Endothelial cell of umbilical vein (primary cell): ENCODE results near the gene CNIH2. TPM values are rescaled to one million over a fixed set of nuclear protein-coding genes. Genes with fewer than 3 reads are reported as not detected.

Experiments
- BruUV-seq: library from RNA; stranded (reverse); fragments of 400-500 nt; replicated peaks from 2 replicates; lab custom pipeline; 2021; lab: Mats Ljungman, UMichigan
- CTCF ChIA-PET: fragments of 300-600, 350-600 bp; sonication (Branson Sonifier 250); formaldehyde crosslinking; loops from one replicate; lab custom pipeline; 2021; ENCODE audit warnings: antibody characterized with exemption, inconsistent platforms; lab: Charles Lee
- POLR2A ChIA-PET: fragments of 300-600, 350-600 bp; sonication (Branson Sonifier 250); formaldehyde crosslinking; loops from one replicate; lab custom pipeline; 2021; ENCODE audit warnings: antibody characterized with exemption, inconsistent platforms; lab: Charles Lee
- DNase-seq: peaks from one replicate; pipeline ENCODE4 v3.0.0-alpha.2; 2011; ENCODE audit warnings: low read depth, low spot score
- FAIRE-seq: peaks from 2 replicates; lab custom pipeline; 2011; peaks lifted over from hg19 to GRCh38; lab: Jason Lieb, UNC
- H2AFZ ChIP-seq: 2 replicates; pipeline ENCODE4 v1.6.0; 2012; ENCODE audit warnings: low read depth, low read length, control low read depth, inconsistent platforms
- H3K27ac ChIP-seq: 2 replicates; pipeline ENCODE4 v1.5.1; 2011; ENCODE audit warnings: low read depth, mild to moderate bottlenecking, control low read depth, low read length, moderate library complexity; ENCODE audit not compliant: insufficient read depth
- H3K27me3 ChIP-seq, 2 experiments: 2 replicates each; pipeline versions ENCODE4 v1.6.0 to v1.6.1; 2011; ENCODE audit warnings: low read length in 2 of 2, mixed read lengths in 1 of 2; ENCODE audit not compliant: control insufficient read depth in 2 of 2, insufficient read depth in 2 of 2
- H3K36me3 ChIP-seq, 2 experiments: 2 replicates in 1 of 2; 3 replicates in 1 of 2; pipeline ENCODE4 v1.5.1; 2011; ENCODE audit warnings: low read length in 2 of 2, mild to moderate bottlenecking in 1 of 2, moderate library complexity in 1 of 2; ENCODE audit not compliant: control insufficient read depth in 2 of 2, insufficient read depth in 2 of 2; ENCODE audit errors: extremely low read depth in 1 of 2
- H3K4me1 ChIP-seq: 3 replicates; pipeline ENCODE4 v1.5.1; 2011; ENCODE audit warnings: mild to moderate bottlenecking, low read length; ENCODE audit not compliant: control insufficient read depth, insufficient read depth; ENCODE audit errors: extremely low read depth
- H3K4me2 ChIP-seq: 2 replicates; pipeline ENCODE4 v1.6.1; 2011; ENCODE audit warnings: low read length, control low read depth, mixed read lengths; ENCODE audit not compliant: insufficient read depth
- H3K4me3 ChIP-seq, 3 experiments: fragments of 200-600 bp in 1 of 3; sonication (generic), shearing (Covaris generic) in 1 of 3; replicated peaks in 1 of 3; 2 replicates each; pipeline ENCODE4 v1.5.1; 2011 to 2016; ENCODE audit warnings: control low read depth in 3 of 3, low read length in 3 of 3, mild to moderate bottlenecking in 2 of 3, inconsistent platforms in 1 of 3, low read depth in 1 of 3, moderate library complexity in 1 of 3; ENCODE audit not compliant: insufficient read depth in 1 of 3
- H3K79me2 ChIP-seq: 2 replicates; pipeline ENCODE4 v1.6.0; 2012; ENCODE audit warnings: low read length, inconsistent platforms; ENCODE audit not compliant: control insufficient read depth, insufficient read depth
- H3K9ac ChIP-seq: replicated peaks from 2 replicates; pipeline ENCODE3; 2011; ENCODE audit warnings: low read length, control low read depth; ENCODE audit not compliant: insufficient read depth; ENCODE audit errors: extremely low read depth
- H3K9me1 ChIP-seq: replicated peaks from 3 replicates; pipeline ENCODE4 v1.6.0; 2011; ENCODE audit warnings: mild to moderate bottlenecking, low read length; ENCODE audit not compliant: control insufficient read depth, insufficient read depth; ENCODE audit errors: extremely low read depth
- H3K9me3 ChIP-seq: replicated peaks from 2 replicates; pipeline ENCODE4 v1.5.1; 2012; ENCODE audit warnings: low read length, inconsistent platforms; ENCODE audit not compliant: control insufficient read depth, insufficient read depth
- H4K20me1 ChIP-seq: replicated peaks from 2 replicates; pipeline ENCODE3; 2011; ENCODE audit warnings: mild to moderate bottlenecking, low read length; ENCODE audit not compliant: control insufficient read depth, insufficient read depth; ENCODE audit errors: extremely low read depth
- CTCF ChIP-seq, 2 donors: IDR thresholded peaks; 1 replicate in 1 of 2; 2 replicates in 1 of 2; pipeline ENCODE4 v1.5.1; 2011; ENCODE audit warnings: low read length in 2 of 2, mild to moderate bottlenecking in 2 of 2, moderate library complexity in 2 of 2, control low read depth in 1 of 2, inconsistent platforms in 1 of 2, low read depth in 1 of 2; ENCODE audit not compliant: insufficient read depth in 1 of 2; ENCODE audit errors: extremely low read depth in 1 of 2
- EZH2 ChIP-seq: IDR thresholded peaks from 2 replicates; pipeline ENCODE4 v1.6.1; 2012; ENCODE audit warnings: borderline replicate concordance, low read depth, mild to moderate bottlenecking, moderate library complexity, low read length, inconsistent platforms; ENCODE audit not compliant: severe bottlenecking
- FOS ChIP-seq: IDR thresholded peaks from 2 replicates; pipeline ENCODE4 v1.6.1; 2011; ENCODE audit warnings: mild to moderate bottlenecking, low read length, moderate library complexity, borderline replicate concordance; ENCODE audit not compliant: insufficient read depth
- GATA2 ChIP-seq: IDR thresholded peaks from 2 replicates; pipeline ENCODE4 v1.7.0; 2011; ENCODE audit warnings: low read depth, mild to moderate bottlenecking, moderate library complexity, mixed read lengths, low read length; ENCODE audit not compliant: insufficient read length, insufficient read depth
- JUN ChIP-seq: IDR thresholded peaks from 2 replicates; pipeline ENCODE4 v1.6.1; 2011; ENCODE audit warnings: borderline replicate concordance, low read depth; ENCODE audit not compliant: insufficient read length, insufficient read depth
- MAX ChIP-seq: IDR thresholded peaks from 2 replicates; pipeline ENCODE4 v1.6.1; 2011; ENCODE audit not compliant: insufficient read depth, insufficient read length
- MYC ChIP-seq: IDR thresholded peaks from one replicate; pipeline ENCODE4 v1.6.1; 2011; ENCODE audit warnings: mild to moderate bottlenecking, low read depth, low read length
- POLR2A ChIP-seq: IDR thresholded peaks from 2 replicates; pipeline ENCODE4 v1.6.1; 2012; ENCODE audit warnings: low read depth, mild to moderate bottlenecking, control low read depth, low read length
- POLR2AphosphoS5 ChIP-seq: IDR thresholded peaks from 2 replicates; pipeline ENCODE4 v1.6.1; 2012; ENCODE audit warnings: low read depth, mild to moderate bottlenecking, control low read depth, low read length, moderate library complexity; ENCODE audit not compliant: insufficient read depth
- dilution Hi-C: fragments of 300-500 bp; cut with MboI; formaldehyde crosslinking; loops from one replicate; pipeline ENCODE4 v1.15.0; 2019; ENCODE audit warnings: low sequenced_read_pairs; ENCODE audit not compliant: extremely low pct_ligation_motif_present
- intact Hi-C: fragments of 100-400 bp; cut with micrococcal nuclease; formaldehyde crosslinking; loops from one replicate; pipeline ENCODE4 v1.10.0; 2022
- polyA plus RNA-seq, 4 experiments: library from polyadenylated mRNA; depleted of rRNA in 3 of 4; stranded (reverse) in 3 of 4; unstranded in 1 of 4; fragments of >200 nt; gene quantifications; 2 replicates each; pipeline versions ENCODE4 v1.2.1 to v1.2.3, GENCODE V29; 2011 to 2012; ENCODE audit warnings: missing spikeins in 1 of 4
- total RNA-seq: library from RNA; stranded (reverse); gene quantifications from 2 replicates; pipeline ENCODE4 v1.2.3, GENCODE V29; 2021

CNIH2 gene
- total and polyA plus RNA-seq, 2 donors (not counting 3 experiments of a cell fraction or from before 2014, with no cell fraction given), result 0.46 to 1.2 TPM

GRCh38 chr11:66239511-66239910, 38.5 kb upstream of the CNIH2 start:
- FAIRE-seq, result no peak
- dilution Hi-C loops, result no loop called here
- intact Hi-C loops, result no loop called here
- ChIA-PET POLR2A (no interaction called here), CTCF (no interaction called here)
- TF ChIP-seq GATA2 (no peak), POLR2A (no peak), MYC (no peak), POLR2AphosphoS5 (no peak)
- Histone ChIP-seq H3K36me3 (peaks cover 0 to 47% of the 10 kb centered on the region in 2 experiments), H4K20me1 (no peaks in the 10 kb centered on the region), H3K27ac (no peak overlapping the region), H2AFZ (no peak overlapping the region), H3K4me2 (no peak overlapping the region), H3K27me3 (no peaks in the 10 kb centered on the region), H3K9ac (no peak overlapping the region), H3K79me2 (no peaks in the 10 kb centered on the region), H3K9me3 (no peaks in the 10 kb centered on the region), H3K4me1 (no peaks in the 10 kb centered on the region), H3K9me1 (no peaks in the 10 kb centered on the region), H3K4me3 (no peak overlapping the region)
- no TSS peak for BruUV-seq
- no peak for DNase-seq

GRCh38 chr11:66239998-66240780, 37.8 kb upstream of the CNIH2 start:
- no peak for FAIRE-seq
- ChIA-PET CTCF (interaction anchor here (1.1 to 1.7 kb wide), 3 partner anchors 18 to 146 kb away, joined by 3 to 5 read pairs (median 3); no protein-coding TSS in a partner anchor), POLR2A (no interaction called here)
- no peaks in the 10 kb centered on the region for H3K9me1 ChIP-seq
- H3K79me2 ChIP-seq, result no peaks in the 10 kb centered on the region
- H3K9ac ChIP-seq, result no peak overlapping the region
- no peak overlapping the region for H3K4me3 ChIP-seq
- no peaks in the 10 kb centered on the region for H3K27me3 ChIP-seq
- no peak for DNase-seq
- intact Hi-C loops, result no loop called here
- H3K27ac ChIP-seq, result no peak overlapping the region
- H3K4me1 ChIP-seq, result no peaks in the 10 kb centered on the region
- peaks cover 0 to 43% of the 10 kb centered on the region in 2 experiments for H3K36me3 ChIP-seq
- BruUV-seq, result no TSS peak
- dilution Hi-C loops, result no loop called here
- no peaks in the 10 kb centered on the region for H4K20me1 ChIP-seq
- no peaks in the 10 kb centered on the region for H3K9me3 ChIP-seq
- TF ChIP-seq FOS (no peak), MAX (no peak), POLR2AphosphoS5 (no peak), CTCF (IDR thresholded peaks at IDR 0.05; ENCODE audit: extremely low read depth in 1 of 2, insufficient read depth in 1 of 2, low read depth in 1 of 2, low read length in 2 of 2) (no peak), MYC (no peak), POLR2A (no peak), JUN (no peak), EZH2 (no peak), GATA2 (no peak)
- H3K4me2 ChIP-seq, result no peak overlapping the region
- H2AFZ ChIP-seq, result no peak overlapping the region
